Stimulated activated CD4-positive, alpha-beta T cell treated with anti-CD3 and anti-CD28 coated beads, Interleukin-1b, Interleukin-23, amount 100 ng/mL, for 24 hours (primary cell): ENCODE results near the gene MUC2.
A peak's percentile ranks its signal among the peaks of the same experiment; 100 is the strongest.

Experiments
- DNase-seq, 4 experiments: peaks; one replicate each; pipeline ENCODE4 v3.0.0-alpha.2; 2020; ENCODE audit warnings: low read depth in 4 of 4, low spot score in 1 of 4

MUC2 gene

GRCh38 chr11:1050581-1051355, 23.9 kb upstream of the MUC2 start:
- DNase-seq, result peak; percentile 28 to 59 (median 49)

- DNase-seq, result no peak
Measured at GRCh38 chr11:1051356-1052132, 23.1 kb upstream of the MUC2 start.

GRCh38 chr11:1052133-1053011, 22.3 kb upstream of the MUC2 start:
- no peak for DNase-seq

- DNase-seq, result no peak
Measured at GRCh38 chr11:1053121-1053901, 21.4 kb upstream of the MUC2 start.

- DNase-seq, result no peak
Measured at GRCh38 chr11:1054143-1055108, 20.2 kb upstream of the MUC2 start.

GRCh38 chr11:1055109-1055703, 19.5 kb upstream of the MUC2 start:
- no peak for DNase-seq

GRCh38 chr11:1055990-1056771, 18.5 kb upstream of the MUC2 start:
- no peak for DNase-seq

GRCh38 chr11:1057806-1058205, 16.9 kb upstream of the MUC2 start:
- no peak for DNase-seq

- no peak for DNase-seq
Measured at GRCh38 chr11:1059759-1060158, 14.9 kb upstream of the MUC2 start.

GRCh38 chr11:1060410-1060809, 14.3 kb upstream of the MUC2 start:
- DNase-seq, result no peak

GRCh38 chr11:1060852-1061616, 13.6 kb upstream of the MUC2 start:
- DNase-seq, result no peak

GRCh38 chr11:1062075-1062820, 12.4 kb upstream of the MUC2 start:
- DNase-seq, result no peak

- DNase-seq, result no peak
Measured at GRCh38 chr11:1064167-1064566, 10.5 kb upstream of the MUC2 start.

- no peak for DNase-seq
Measured at GRCh38 chr11:1067812-1068496, 6.7 kb upstream of the MUC2 start.

- DNase-seq, result no peak
Measured at GRCh38 chr11:1069740-1070139, 4.9 kb upstream of the MUC2 start.
